SH-SY5Y (cell line): ENCODE measurements around the gene HDAC10.

Experiments used
- GATA2 ChIP-seq: IDR thresholded peaks from 2 replicates; pipeline ENCODE4 v1.6.1; 2011; ENCODE audit warnings: mild to moderate bottlenecking, low read depth, low read length
- GATA3 ChIP-seq: IDR thresholded peaks from 2 replicates; pipeline ENCODE4 v1.6.1; 2011; ENCODE audit warnings: low read depth, mild to moderate bottlenecking, low read length, moderate library complexity

GRCh38 chr22:50201191-50202129, 49.6 kb downstream of the HDAC10 start:
- TF ChIP-seq GATA3, result no peak
- TF ChIP-seq GATA2, result no peak
